ENCODE measurements around the gene RPL41.

DNA sequence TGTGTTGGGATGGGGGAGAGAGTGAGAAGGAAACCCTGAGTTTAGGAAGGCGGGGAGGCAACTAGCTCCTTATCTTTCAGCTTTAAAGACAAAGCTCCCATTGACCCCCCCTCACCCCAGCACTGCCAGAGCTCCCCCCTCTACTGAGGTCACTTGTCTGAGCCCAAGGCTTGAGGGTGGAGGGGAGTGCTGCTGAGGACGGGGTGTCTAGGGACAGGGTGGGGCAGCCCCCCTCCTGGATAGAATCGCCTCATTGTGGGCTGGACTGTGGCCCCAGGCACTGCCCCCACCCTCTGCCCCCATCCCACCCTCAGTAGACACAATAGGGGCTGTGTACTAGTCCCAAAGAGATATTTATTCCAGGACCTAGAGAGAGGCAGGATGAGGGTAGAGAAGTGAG is 33.5 kb upstream of the RPL41 start:
- TF ChIP-seq CTCF (IDR thresholded peaks at IDR 0.05) (no peak), ZFX (IDR thresholded peaks at IDR 0.05; ENCODE audit: borderline replicate concordance) (no peak)

Measured in 22Rv1 (cell line).